ENCODE measurements around the gene TMEM87B.
A peak's percentile ranks its signal among the peaks of the same experiment; 100 is the strongest.

Gene TMEM87B

GRCh38 chr2:112153501-112153900, 98.4 kb downstream of the TMEM87B start:
- DNase-seq, result no peak

GRCh38 chr2:112154246-112155117, 99.4 kb downstream of the TMEM87B start:
- no peak for DNase-seq

- DNase-seq, result peak; percentile 27
These were observed 100.5 kb downstream of the TMEM87B start for GRCh38 chr2:112155331-112156151.

- peak; percentile 24 for DNase-seq
These were observed 101.3 kb downstream of the TMEM87B start for GRCh38 chr2:112156152-112156986.

- no peak for DNase-seq
These were observed 102.4 kb downstream of the TMEM87B start for GRCh38 chr2:112157472-112157871.

- DNase-seq, result no peak
These were observed 104.4 kb downstream of the TMEM87B start for GRCh38 chr2:112159454-112159921.

GRCh38 chr2:112160283-112161250, 105.5 kb downstream of the TMEM87B start:
- no peak for DNase-seq

GRCh38 chr2:112161431-112162145, 106.5 kb downstream of the TMEM87B start:
- no peak for DNase-seq

GRCh38 chr2:112162341-112162740, 107.3 kb downstream of the TMEM87B start:
- DNase-seq, result no peak

GRCh38 chr2:112162956-112163355, 107.9 kb downstream of the TMEM87B start:
- DNase-seq, result no peak

GRCh38 chr2:112163541-112163981, 108.5 kb downstream of the TMEM87B start:
- no peak for DNase-seq

GRCh38 chr2:112164876-112165275, 109.8 kb downstream of the TMEM87B start:
- DNase-seq, result no peak

GRCh38 chr2:112165296-112165695, 110.2 kb downstream of the TMEM87B start:
- no peak for DNase-seq

- DNase-seq, result no peak
These were observed 111.9 kb downstream of the TMEM87B start for GRCh38 chr2:112166806-112167499.

- DNase-seq, result no peak
These were observed 113.5 kb downstream of the TMEM87B start for GRCh38 chr2:112168422-112169124.

Measured in activated effector memory CD4-positive, alpha-beta T cell treated with Interleukin-2 at 50 U/mL for 16 hours (primary cell).